Motor neuron (in vitro differentiated cells): ENCODE measurements around the gene SLC25A47. TPM values are rescaled to one million over a fixed set of nuclear protein-coding genes. Genes with fewer than 3 reads are reported as not detected.
"Not testable (repeated sequence)": the region's sequence is repeated elsewhere in the genome, so short reads cannot be mapped to it uniquely, and the experiment has no call there.

Experiments
- ATAC-seq, 8 experiments: fragments of 200-7000 bp; cut with Tn5 transposase; replicated peaks in 6 of 8; 2 replicates each; pipeline ENCODE4 v1.8.0; 2021; ENCODE audit warnings: mild to moderate bottlenecking in 8 of 8, moderate library complexity in 8 of 8
- H3K27ac ChIP-seq, 2 donors: fragments of 250-450 bp; sonication (Bioruptor Pico); 2 replicates each; pipeline ENCODE4 v1.9.0; 2021; ENCODE audit warnings: antibody characterized with exemption in 2 of 2, mild to moderate bottlenecking in 2 of 2, moderate library complexity in 1 of 2
- H3K4me1 ChIP-seq, 2 donors: fragments of 250-450 bp; sonication (Bioruptor Pico); replicated peaks in 1 of 2; 2 replicates each; pipeline ENCODE4 v1.6.1; 2021; ENCODE audit warnings: antibody characterized with exemption in 2 of 2, mild to moderate bottlenecking in 2 of 2, moderate library complexity in 1 of 2
- H3K4me3 ChIP-seq, 5 donors: fragments of 250-450 bp; sonication (Bioruptor Pico); 2 replicates each; pipeline ENCODE4 v1.9.0; 2021; ENCODE audit warnings: antibody characterized with exemption in 5 of 5, mild to moderate bottlenecking in 5 of 5, moderate library complexity in 4 of 5
- WGBS, 10 experiments: fragments of 450-650 bp; shearing (Covaris generic); methylation state at CpG; one replicate each; pipeline ENCODE4 v1.0.0; 2022; 5-methylcytosine and 5-hydroxymethylcytosine counted together
- in situ Hi-C, 9 experiments: fragments of 400-800 bp; cut with MboI; loops; one replicate each; pipeline ENCODE4 v1.15.0; 2021; ENCODE audit warnings: low sequenced_read_pairs in 9 of 9, low pct_unique_long_range_greater_than_20kb in 2 of 9; ENCODE audit not compliant: unreplicated experiment in 9 of 9
- total RNA-seq, 8 experiments: library from RNA; unstranded; fragments of 300-600 nt; gene quantifications; 2 replicates each; pipeline versions ENCODE4 v1.2.3 to v1.2.4, GENCODE V29; 2022

The SLC25A47 gene
- total RNA-seq, 8 experiments from 2014 or later, result 0.05 to 0.52 (median 0.33) TPM; not detected in 2

DNA sequence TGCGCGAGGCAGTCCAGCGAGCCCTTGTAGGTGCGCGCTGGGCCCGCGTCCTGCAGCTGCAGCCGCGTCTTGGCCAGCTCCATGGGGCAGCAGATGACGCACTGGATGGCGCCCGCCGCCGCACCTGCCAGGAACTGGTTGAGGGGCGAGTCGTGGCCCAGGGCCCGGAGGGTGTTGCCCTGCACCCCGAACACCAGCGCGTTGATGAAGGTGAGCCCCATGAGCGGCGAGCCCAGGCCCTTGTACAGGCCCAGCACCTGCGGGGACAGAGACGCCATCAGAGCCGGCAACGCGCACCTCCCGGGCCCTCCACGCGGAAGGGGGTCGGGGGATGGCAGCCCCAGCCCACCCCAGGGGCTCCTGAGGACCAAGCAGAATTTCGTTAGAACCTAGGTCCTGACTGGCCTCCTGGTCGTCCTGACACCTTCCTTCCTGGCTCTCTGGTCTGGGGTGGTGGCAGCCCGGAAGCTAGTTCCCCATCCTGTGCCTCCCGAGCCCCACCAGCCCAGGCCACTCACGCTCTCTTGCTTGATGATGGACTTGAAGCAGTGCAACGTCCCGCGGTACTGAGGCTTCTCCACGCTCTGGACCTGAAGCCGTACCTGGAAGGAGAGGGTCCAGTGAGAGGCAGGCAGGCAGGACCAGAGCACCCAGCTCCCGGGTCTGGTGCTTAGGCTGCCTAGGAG lies 30.2 kb upstream of the SLC25A47 start:
- WGBS, 10 experiments, result 80 to 100% (median 98%) methylated on average over 1 to 11 of the region's 42 CpGs; no CpG with 5 or more reads in 2 of the 10 experiments
- no peak overlapping the region for H3K27ac ChIP-seq
- in situ Hi-C loops, result no loop called here
- peak in 4 of 8 experiments; percentile 6 to 11 (median 8) for ATAC-seq
- no peak overlapping the region for H3K4me3 ChIP-seq
- peaks cover 9 to 11% of the 10 kb centered on the region in 2 donors for H3K4me1 ChIP-seq

DNA sequence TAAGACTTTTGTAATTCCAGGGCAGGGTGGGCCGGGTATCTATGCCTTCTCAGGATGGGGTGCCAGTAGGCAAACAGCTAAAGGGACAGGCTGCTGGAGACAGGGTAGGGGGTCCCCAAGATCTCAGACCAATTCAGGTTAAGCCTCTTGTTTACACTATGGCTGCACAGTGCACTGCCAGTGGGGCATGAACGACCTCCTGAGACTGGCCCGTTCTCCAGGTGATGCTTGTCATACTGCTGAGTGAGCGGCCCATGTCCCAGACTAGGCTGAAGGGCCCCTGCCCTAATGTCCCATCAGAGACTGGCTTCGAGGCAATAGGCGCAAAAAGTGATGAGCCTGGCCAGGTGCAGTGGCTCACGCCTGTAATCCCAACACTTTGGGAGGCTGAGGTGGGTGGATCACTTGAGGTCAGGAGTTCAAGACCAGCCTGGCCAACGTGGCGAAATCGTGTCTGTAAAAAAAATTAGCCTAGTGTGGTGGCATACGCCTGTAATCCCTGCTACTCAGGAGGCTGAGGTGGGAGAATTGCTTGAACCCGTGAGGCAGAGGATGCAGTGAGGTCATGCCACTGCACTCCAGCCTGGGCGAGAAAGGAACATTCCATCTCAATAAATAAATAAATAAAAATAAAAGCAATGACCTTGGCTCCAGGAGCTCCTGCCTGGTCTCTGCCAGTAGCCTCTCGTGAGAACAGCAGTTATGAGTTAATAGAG lies 29.5 kb upstream of the SLC25A47 start:
- WGBS, 10 experiments, result 60 to 96% (median 86%) methylated on average over 1 to 8 of the region's 14 CpGs
- peaks cover 5 to 11% of the 10 kb centered on the region in 2 donors for H3K4me1 ChIP-seq
- H3K27ac ChIP-seq, result no peak overlapping the region
- in situ Hi-C loops, result no loop called here
- ATAC-seq, result no peak
- H3K4me3 ChIP-seq, result no peak overlapping the region

DNA sequence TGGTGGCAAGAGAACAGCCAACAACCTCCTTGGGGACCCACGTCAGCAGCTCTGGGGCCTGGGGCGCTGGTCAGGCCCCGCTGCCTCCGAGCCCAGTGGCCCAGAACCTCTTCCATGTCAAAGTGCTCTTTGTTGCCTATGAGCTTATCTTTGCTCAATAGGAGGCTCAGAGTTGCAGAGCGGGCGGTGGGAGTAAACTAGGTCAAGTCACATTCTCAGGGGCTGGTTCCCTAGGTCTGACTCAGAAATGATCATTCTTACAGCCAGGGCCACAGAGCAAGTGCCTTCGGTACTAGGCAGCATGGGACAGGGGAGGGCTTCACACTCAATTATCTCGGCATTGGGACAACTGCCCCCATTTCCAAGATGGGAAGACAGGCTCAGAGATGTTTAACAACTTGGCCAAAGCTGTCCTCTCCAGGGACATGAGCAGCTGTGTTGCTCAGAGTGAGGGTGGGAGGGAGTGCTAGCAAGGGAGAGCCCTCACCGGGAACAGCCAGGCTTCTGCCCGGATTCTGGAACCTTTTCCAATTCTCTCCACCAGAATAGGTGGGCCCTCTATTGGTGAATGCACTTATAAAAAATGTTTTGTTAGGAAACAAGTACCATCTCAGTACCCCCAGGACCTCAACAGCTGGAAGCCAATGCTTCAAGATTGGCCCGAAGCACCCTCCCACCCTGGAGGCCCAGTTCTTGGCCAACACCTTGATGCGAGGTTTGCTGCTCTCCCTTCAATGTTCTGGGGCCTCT lies 28.8 kb upstream of the SLC25A47 start:
- Histone ChIP-seq H3K4me3 (no peak overlapping the region), H3K4me1 (peaks cover 5 to 11% of the 10 kb centered on the region in 2 donors), H3K27ac (no peak overlapping the region)
- in situ Hi-C loops, result no loop called here
- ATAC-seq, result no peak
- WGBS, 10 experiments, result 50 to 100% (median 90%) methylated on average over 1 to 5 of the region's 12 CpGs; no CpG with 5 or more reads in 3 of the 10 experiments

DNA sequence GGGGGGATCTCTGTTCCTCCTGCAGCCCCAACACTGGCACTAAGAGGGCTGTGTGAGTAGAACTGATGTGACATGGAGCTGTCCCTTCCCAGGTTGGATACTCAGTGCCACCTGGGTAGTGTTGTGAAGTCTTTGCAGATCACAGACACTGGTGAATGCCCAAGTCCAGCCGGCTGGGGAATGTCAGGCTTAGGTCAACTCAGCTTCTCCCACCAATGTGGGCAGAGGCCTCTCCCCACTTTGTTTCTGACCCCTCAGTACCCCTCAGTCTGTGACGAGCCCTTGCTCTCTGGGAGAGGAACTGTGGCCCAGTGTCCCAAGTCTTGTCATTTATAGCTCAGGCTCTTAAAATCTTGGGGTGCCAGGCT lies 28.2 kb upstream of the SLC25A47 start:
- H3K27ac ChIP-seq, result no peak overlapping the region
- 100% methylated on average over 1 of the region's 2 CpGs; no CpG with 5 or more reads in 8 of the 10 experiments for WGBS, 10 experiments
- H3K4me1 ChIP-seq, result peaks cover 3 to 7% of the 10 kb centered on the region in 2 donors
- no peak for ATAC-seq
- in situ Hi-C loops, result no loop called here
- no peak overlapping the region for H3K4me3 ChIP-seq

DNA sequence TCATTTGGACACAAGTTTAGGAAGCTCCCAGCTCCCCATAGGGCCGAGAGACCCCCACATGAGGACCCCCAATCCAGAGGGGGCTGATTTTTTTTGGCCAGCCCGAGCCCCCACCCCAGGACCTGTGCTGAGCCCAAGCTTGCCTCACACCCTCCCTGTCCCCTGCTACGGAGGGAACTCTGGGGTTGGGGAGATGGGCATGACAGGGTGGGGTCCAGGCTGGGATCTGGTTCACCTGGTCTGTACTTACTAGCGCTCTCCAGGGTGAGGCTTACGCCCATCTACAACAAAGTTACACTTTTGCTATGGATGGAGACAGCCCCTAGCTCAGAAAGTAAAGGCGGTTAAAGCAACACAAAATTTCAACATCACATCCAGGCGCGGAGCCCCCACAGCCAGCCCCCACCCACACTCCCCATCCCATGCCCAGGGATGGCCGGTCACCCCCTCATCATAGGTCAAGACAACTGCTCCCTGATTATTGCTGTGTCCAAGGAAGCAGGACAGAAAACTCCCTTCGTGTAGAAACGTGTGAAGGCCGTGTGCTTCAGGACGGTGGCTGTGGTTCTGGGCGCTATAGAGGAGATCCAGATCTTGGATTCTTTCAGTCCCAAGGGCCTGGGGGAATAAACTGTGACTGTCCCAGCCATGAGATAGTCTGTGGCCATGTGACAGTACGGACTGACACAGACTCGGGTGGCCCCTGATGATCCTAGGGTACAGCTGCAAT lies 27.6 kb upstream of the SLC25A47 start:
- WGBS, 10 experiments, result 90 to 100% methylated on average over 1 to 2 of the region's 16 CpGs; no CpG with 5 or more reads in 8 of the 10 experiments
- no peak overlapping the region for H3K27ac ChIP-seq
- no peak overlapping the region for H3K4me3 ChIP-seq
- H3K4me1 ChIP-seq, result peaks cover 0 to 2% of the 10 kb centered on the region in 2 donors
- ATAC-seq, result no peak
- in situ Hi-C loops, result no loop called here

DNA sequence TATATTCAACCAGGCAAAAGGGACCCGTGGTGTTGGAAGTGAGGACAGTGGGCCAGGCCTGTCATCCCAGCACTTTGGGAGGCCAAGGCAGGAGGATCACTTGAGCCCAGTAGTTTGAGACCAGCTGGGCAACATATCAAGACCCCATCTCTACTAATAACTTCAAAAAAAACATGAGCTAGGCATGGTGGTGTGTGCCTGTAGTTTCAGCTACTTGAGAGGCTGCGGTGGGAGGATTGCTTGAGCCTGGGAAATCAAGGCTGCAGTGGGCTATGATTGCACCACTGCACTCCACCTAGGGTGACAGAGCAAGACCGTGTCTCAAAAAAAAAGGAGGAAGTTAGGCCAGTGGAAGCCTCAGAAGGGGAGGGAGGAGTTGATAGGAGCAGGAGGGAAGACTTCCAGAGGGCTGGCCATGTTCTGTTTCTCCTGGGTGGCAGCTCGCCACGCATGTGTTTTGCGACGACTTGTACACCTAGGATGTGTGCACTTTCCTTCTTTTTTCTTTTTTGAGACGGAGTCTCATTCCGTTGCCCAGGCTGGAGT lies 27.0 kb upstream of the SLC25A47 start:
- ATAC-seq, result no peak
- WGBS, 10 experiments, result 80 to 100% (median 100%) methylated on average over 1 to 8 of the region's 9 CpGs; no CpG with 5 or more reads in 5 of the 10 experiments
- H3K4me1 ChIP-seq, result no peaks in the 10 kb centered on the region
- no peak overlapping the region for H3K27ac ChIP-seq
- no peak overlapping the region for H3K4me3 ChIP-seq
- in situ Hi-C loops, result no loop called here

DNA sequence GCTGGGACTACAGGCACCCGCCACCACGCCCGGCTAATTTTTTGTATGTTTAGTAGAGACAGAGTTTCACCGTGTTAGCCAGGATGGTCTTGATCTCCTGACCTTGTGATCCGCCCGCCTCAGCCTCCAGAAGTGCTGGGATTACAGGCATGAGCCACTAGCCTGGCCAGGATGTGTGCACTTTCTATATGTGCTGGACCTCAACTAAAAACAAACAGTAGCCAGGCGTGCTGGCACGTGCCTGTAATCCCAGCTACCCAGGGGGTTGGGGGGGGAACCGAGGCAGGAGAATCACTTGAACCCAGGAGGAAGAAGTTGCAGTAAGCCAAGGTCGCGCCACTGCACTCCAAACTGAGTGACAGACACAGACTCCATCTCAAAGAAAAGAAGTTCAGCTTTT lies 26.4 kb upstream of the SLC25A47 start:
- H3K4me3 ChIP-seq, ATAC-seq, H3K4me1 ChIP-seq, H3K27ac ChIP-seq, in situ Hi-C loops: not testable (repeated sequence)
- WGBS, 10 experiments, result 100% methylated on average over 2 to 5 of the region's 11 CpGs; no CpG with 5 or more reads in 7 of the 10 experiments

DNA sequence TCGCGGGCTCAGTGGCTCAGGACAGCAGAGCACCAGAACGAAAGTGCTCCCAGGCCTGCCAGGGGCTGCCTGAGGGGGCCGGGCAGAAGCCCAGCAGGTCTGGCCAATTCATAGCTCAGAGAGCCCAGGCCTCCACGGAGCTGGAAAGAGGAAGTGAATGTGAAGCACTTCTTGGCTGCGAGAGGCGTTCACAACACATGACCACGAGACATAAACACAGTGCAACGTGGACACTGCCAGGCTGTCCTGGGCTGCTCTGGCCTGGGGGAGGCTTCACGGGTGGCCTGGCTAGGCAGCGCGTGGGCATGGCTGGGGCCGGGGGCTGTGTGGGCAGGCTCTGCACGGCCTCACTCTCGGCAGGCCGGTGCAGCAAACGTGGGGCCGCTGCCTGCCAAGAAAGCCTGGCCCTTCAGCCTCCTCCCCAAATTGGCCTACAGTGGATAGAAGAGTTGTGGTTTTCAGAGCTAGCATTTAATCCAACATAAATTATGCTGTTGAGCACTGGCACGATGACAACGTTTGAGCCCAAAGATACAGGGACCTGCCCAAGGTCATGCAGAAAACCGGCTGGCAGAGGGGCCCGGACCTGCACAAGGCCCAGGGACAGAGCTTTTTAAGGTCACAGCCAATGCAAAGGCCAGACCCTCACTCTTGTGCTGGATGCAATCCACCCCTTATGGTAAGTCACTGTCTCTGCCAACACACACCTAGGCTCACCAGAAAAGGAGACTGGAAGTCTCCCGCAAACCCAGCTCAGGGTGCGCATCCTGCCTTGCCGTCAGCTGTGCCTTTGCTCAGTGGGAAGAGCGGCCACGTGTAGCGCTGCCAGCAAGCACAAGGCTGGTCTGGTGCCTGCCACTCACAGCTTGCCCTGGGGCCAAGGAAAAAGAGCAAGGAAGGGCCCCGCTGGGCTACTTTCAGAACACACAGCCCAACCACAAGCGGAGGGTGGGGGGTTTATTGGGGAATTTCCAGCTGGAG lies 25.5 kb upstream of the SLC25A47 start:
- 90 to 100% (median 91%) methylated on average over 1 to 22 of the region's 30 CpGs; no CpG with 5 or more reads in 5 of the 10 experiments for WGBS, 10 experiments
- Histone ChIP-seq H3K4me1 (no peaks in the 10 kb centered on the region), H3K4me3 (no peak overlapping the region), H3K27ac (no peak overlapping the region)
- in situ Hi-C loops, result no loop called here
- ATAC-seq, result peak; percentile 26 to 97 (median 54)

DNA sequence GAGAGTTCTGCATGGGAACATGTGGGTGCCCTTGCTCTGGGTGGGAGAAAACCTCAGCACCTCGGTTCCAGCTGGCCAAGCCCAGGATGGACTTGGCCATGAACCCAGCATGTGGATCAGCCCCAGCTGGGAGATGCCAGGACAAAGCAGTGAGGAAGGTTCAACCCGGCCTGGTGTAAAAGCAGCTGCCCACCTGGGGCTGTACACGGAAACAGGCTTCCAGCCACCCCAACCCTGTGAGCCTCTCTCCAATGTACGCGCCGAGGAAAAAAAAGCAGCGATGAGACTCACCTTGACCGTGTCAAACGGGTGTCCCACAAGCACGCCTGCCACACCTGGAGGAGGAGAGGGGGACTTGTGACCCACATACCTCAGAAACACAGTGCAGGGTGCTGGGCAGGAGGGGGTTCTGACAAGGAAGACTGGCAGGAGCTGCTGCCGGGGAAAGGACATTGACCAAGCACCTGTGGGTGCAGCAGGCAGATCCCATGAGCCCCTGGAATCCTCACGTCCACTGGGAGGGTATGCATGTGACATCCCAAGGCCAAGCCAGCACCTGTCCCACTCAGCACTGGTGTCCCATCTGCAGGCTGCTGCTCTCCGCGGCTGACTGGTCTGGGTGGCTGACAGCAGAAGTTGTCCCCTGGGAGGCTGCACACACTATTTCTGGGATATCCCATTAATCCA lies 24.4 kb upstream of the SLC25A47 start:
- in situ Hi-C loops, result no loop called here
- no peak overlapping the region for H3K27ac ChIP-seq
- H3K4me1 ChIP-seq, result no peaks in the 10 kb centered on the region
- no peak for ATAC-seq
- WGBS, 10 experiments, result 93 to 100% (median 98%) methylated on average over 1 to 4 of the region's 14 CpGs; no CpG with 5 or more reads in 4 of the 10 experiments
- H3K4me3 ChIP-seq, result no peak overlapping the region

DNA sequence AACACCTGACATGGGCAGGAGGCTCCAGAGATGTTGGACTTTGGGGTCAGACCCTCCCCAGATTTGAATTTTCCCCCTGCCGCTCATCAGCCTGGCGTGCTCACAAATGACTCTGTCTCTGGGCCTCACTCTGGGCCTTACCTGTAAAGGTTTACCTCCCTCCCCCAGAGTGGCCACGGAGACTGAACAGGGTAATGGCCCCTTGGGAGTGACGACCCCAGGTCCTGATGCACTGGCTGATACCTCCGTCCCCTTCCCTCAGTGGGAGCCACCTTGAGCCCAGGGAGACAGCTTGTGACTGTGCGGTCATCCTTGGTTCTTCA lies 23.9 kb upstream of the SLC25A47 start:
- H3K4me3 ChIP-seq, result no peak overlapping the region
- 20 to 100% (median 88%) methylated on average over 1 to 3 of the region's 6 CpGs; no CpG with 5 or more reads in 4 of the 10 experiments for WGBS, 10 experiments
- in situ Hi-C loops, result no loop called here
- no peak for ATAC-seq
- no peak overlapping the region for H3K27ac ChIP-seq
- H3K4me1 ChIP-seq, result peaks cover 3% of the 10 kb centered on the region in 2 donors

DNA sequence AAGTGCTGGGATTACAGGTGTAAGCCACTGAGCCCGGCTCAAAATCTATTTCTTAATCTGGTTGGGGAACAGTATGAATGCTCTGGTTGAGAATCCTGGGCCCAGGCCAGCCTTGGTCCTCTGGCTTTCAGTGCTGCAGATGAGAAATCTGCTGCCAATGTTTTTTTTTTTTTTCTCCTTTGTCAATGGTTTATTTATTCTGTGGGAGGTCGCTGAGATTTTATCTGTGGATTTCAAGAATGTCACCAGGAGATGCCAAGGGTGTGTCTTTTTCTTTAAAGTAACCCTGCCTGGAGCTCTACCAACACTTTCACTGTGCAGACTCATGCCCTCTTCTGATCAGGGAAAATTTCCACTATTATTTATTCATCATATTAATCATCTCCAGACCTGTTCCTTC lies 20.5 kb upstream of the SLC25A47 start:
- no peak overlapping the region for H3K27ac ChIP-seq
- no peak overlapping the region for H3K4me3 ChIP-seq
- H3K4me1 ChIP-seq, result peaks cover 11% of the 10 kb centered on the region in 2 donors
- WGBS, 10 experiments, result 8 to 100% (median 29%) methylated on average over 1 to 2 of the region's 2 CpGs; no CpG with 5 or more reads in 5 of the 10 experiments
- no peak for ATAC-seq
- in situ Hi-C loops, result no loop called here
